Retinal pigment epithelial cell (primary cell): ENCODE results near the gene VIPR1.

Experiments
- DNase-seq: peaks from one replicate; pipeline ENCODE4 v3.0.0-alpha.2; 2010; ENCODE audit warnings: low read depth
- H3K4me3 ChIP-seq: 2 replicates; pipeline ENCODE4 v1.5.1; 2011; ENCODE audit warnings: mild to moderate bottlenecking, low read length, control low read depth, moderate library complexity
- TF ChIP-seq, protein P1 (sequence below): conservative IDR thresholded peaks from 2 replicates; pipeline ENCODE4 v1.5.1; 2011; ENCODE audit warnings: low read depth, low read length, control low read depth, inconsistent platforms

VIPR1 gene

GRCh38 chr3:42500909-42501308, 1.5 kb upstream of the VIPR1 start:
- TF ChIP-seq, protein P1, sequence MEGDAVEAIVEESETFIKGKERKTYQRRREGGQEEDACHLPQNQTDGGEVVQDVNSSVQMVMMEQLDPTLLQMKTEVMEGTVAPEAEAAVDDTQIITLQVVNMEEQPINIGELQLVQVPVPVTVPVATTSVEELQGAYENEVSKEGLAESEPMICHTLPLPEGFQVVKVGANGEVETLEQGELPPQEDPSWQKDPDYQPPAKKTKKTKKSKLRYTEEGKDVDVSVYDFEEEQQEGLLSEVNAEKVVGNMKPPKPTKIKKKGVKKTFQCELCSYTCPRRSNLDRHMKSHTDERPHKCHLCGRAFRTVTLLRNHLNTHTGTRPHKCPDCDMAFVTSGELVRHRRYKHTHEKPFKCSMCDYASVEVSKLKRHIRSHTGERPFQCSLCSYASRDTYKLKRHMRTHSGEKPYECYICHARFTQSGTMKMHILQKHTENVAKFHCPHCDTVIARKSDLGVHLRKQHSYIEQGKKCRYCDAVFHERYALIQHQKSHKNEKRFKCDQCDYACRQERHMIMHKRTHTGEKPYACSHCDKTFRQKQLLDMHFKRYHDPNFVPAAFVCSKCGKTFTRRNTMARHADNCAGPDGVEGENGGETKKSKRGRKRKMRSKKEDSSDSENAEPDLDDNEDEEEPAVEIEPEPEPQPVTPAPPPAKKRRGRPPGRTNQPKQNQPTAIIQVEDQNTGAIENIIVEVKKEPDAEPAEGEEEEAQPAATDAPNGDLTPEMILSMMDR, result no peak
- no peak for DNase-seq
- H3K4me3 ChIP-seq, result no peak overlapping the region

- no peak for DNase-seq
- no peak overlapping the region for H3K4me3 ChIP-seq
- TF ChIP-seq, protein P1, result no peak
Observed at GRCh38 chr3:42501321-42501680, 1.1 kb upstream of the VIPR1 start.

DNA sequence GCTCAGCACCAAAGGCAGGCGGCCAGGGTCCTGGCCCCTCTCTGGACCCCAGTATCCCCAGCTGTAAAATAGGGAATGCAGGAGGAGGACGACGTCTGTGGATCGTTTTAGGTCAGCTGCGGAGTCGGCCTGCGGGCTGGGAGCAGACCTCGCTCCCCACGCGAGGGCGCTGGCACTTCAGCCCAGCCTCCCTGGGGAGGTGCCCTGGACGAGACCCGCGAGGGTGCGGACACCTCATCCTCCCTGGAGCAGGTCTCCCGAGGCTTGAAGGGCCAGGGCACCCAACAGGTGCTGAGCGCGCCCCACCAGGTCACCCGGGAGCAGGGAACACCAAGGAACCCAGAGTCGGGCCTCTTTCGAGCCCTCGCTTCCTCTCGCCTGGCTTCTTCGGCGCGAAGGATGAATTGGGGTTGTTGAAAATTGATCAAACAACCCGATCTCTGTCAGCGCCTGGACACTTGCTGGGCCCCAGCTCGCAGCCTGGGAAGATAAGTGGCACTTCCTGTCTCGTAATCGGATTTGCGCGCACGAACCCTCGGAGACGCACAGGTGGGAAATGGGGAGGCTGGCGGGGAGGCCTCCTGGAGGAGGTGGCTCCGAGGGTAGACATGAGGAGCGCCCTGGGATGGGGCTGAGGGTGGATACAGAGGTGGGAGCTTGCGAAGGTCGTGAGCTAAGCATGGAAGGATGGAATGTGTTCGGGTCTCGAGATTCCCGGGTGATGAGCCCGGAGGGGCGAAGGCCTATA, 588 bp upstream of the VIPR1 start:
- TF ChIP-seq, protein P1, result peak; percentile 64
- peak overlapping the region; percentile 31 for H3K4me3 ChIP-seq
- no peak for DNase-seq

- H3K4me3 ChIP-seq, result no peak overlapping the region
- DNase-seq, result no peak
- TF ChIP-seq, protein P1, result no peak
Observed at GRCh38 chr3:42503251-42503924, 945 bp downstream of the VIPR1 start.

DNA sequence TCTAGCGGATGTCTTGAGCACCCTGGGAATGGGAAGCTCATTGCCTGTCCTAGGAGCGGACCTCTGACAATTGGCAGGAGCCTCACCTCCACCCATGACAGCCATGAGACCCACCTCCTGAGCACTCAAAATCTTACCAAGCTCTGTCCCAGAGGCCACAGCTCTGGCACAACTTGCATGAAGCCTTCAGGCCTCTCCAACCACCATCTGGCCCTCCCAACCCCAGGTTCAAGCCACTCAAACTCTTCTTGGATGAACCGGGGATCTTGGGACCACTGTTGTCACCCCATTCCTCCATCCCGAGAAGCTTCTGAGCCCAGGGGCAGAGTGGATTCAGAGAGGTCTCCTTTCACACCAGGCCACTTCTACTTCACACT, 1.5 kb downstream of the VIPR1 start:
- H3K4me3 ChIP-seq, result no peak overlapping the region
- TF ChIP-seq, protein P1, result no peak
- no peak for DNase-seq

- H3K4me3 ChIP-seq, result no peak overlapping the region
- TF ChIP-seq, protein P1, result no peak
- DNase-seq, result no peak
Observed at GRCh38 chr3:42504334-42505127, 2.1 kb downstream of the VIPR1 start.
